Uterus (tissue), 4 donors: Measurements from ENCODE around the gene BAIAP2. TPM values are rescaled to one million over a fixed set of nuclear protein-coding genes. Genes with fewer than 3 reads are reported as not detected.
"Not testable (repeated sequence)": the region's sequence is repeated elsewhere in the genome, so short reads cannot be mapped to it uniquely, and the experiment has no call there.

Source experiments
- DNase-seq, 2 donors: peaks; one replicate each; pipeline ENCODE4 v3.0.0-alpha.2; 2019 to 2020
- H3K27ac ChIP-seq, 2 donors: fragments of 200-600 bp; sonication (generic); 1 replicate in 1 of 2; 2 replicates in 1 of 2; pipeline ENCODE4 v1.5.1; 2016 to 2018
- H3K27me3 ChIP-seq, 2 donors: fragments of 200-600 bp; sonication (generic); one replicate each; pipeline ENCODE4 v1.5.1; 2018 to 2019; ENCODE audit warnings: control low read depth in 1 of 2
- H3K36me3 ChIP-seq, 2 donors: fragments of 200-600 bp; sonication (generic); one replicate each; pipeline ENCODE4 v1.5.1; 2019; ENCODE audit warnings: control low read depth in 1 of 2
- H3K4me1 ChIP-seq, 2 donors: fragments of 200-600 bp; sonication (generic); one replicate each; pipeline ENCODE4 v1.5.1; 2018 to 2019; ENCODE audit warnings: control low read depth in 1 of 2
- H3K4me3 ChIP-seq, 2 donors: fragments of 200-600 bp; sonication (generic); 1 replicate in 1 of 2; 2 replicates in 1 of 2; pipeline ENCODE4 v1.5.1; 2018 to 2019; ENCODE audit warnings: mild to moderate bottlenecking in 1 of 2
- H3K9me3 ChIP-seq, 2 donors: fragments of 200-600 bp; sonication (generic); one replicate each; pipeline ENCODE4 v1.5.1; 2019; ENCODE audit warnings: control low read depth in 1 of 2
- POLR2A ChIP-seq, 2 donors: fragments of 450-650 bp; IDR thresholded peaks; one replicate each; pipeline ENCODE4 v1.6.1; 2016; ENCODE audit warnings: antibody characterized with exemption in 2 of 2, mild to moderate bottlenecking in 1 of 2, moderate library complexity in 1 of 2
- intact Hi-C: fragments of 100-400 bp; cut with DNase I; formaldehyde crosslinking; loops from one replicate; pipeline ENCODE4 v1.15.1; 2023; ENCODE audit warnings: low total_unique reads
- total RNA-seq, 4 donors: library from RNA; depleted of rRNA in 3 of 4; stranded (reverse); fragments of >200 nt in 3 of 4; gene quantifications; one replicate each; pipeline versions ENCODE4 v1.1.0 to v1.2.4, GENCODE V29; 2014 to 2023
- TF ChIP-seq, protein P1 (sequence below), 4 experiments: fragments of 200-600 bp in 2 of 4; fragments of 450-650 bp in 2 of 4; sonication (generic) in 2 of 4; IDR thresholded peaks; one replicate each; pipeline ENCODE4 v1.5.1; 2016 to 2019; ENCODE audit warnings: antibody characterized with exemption in 4 of 4, mild to moderate bottlenecking in 2 of 4, moderate library complexity in 1 of 4
- donor health status: DM: yes; HTN: yes; CAD: no.

Gene BAIAP2
- total RNA-seq, 4 donors from 2014 or later = 16.5 to 70.7 (median 45.8) TPM

DNA sequence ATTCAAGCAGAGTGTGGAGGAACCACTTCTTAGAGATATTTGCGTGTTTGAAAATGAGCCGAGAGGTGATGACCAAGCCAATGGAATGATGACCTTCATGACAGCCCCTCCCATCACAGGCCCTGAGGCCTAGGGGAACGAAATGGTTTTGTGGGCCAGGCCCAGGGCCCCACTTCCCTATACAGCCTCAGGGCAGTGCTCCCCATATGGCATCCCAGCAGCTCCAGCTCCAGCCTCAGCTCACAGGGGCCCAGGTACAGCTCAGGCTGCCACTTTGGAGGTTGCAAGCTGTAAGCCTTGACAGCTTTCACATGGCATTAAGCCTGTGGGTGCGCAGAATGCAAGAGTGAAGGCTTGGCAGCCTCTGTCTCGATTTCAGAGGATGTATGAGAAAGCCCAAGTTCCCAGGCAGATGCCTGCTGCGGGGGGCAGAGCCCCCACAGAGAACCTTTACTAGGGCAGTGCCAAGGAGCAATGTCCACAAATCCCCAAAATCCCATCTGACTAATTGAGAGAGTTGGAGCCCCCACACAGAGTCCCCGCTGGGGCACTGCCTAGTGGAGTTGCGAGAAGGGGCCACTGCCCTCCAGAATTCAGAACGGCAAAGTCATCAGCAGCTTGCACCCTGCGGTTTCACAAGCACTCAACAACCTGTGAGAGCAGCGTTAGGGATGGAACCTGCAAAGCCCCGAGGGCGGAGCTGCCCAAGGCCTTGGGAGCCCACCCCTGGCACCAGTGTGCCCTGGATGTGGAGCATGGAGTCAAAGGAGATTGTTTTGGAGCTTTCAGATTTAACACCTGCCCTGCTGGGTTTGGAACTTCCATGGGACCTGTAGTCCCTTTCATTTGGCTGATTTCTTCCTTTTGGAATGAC lies 22.1 kb upstream of the BAIAP2 start:
- Histone ChIP-seq H3K27me3 (no peaks in the 10 kb centered on the region), H3K27ac (no peak overlapping the region), H3K9me3 (peaks cover 0 to 3% of the 10 kb centered on the region in 2 donors), H3K36me3 (no peaks in the 10 kb centered on the region), H3K4me1 (no peaks in the 10 kb centered on the region), H3K4me3 (no peak overlapping the region)
- intact Hi-C loops = no loop called here
- TF ChIP-seq, protein P1, sequence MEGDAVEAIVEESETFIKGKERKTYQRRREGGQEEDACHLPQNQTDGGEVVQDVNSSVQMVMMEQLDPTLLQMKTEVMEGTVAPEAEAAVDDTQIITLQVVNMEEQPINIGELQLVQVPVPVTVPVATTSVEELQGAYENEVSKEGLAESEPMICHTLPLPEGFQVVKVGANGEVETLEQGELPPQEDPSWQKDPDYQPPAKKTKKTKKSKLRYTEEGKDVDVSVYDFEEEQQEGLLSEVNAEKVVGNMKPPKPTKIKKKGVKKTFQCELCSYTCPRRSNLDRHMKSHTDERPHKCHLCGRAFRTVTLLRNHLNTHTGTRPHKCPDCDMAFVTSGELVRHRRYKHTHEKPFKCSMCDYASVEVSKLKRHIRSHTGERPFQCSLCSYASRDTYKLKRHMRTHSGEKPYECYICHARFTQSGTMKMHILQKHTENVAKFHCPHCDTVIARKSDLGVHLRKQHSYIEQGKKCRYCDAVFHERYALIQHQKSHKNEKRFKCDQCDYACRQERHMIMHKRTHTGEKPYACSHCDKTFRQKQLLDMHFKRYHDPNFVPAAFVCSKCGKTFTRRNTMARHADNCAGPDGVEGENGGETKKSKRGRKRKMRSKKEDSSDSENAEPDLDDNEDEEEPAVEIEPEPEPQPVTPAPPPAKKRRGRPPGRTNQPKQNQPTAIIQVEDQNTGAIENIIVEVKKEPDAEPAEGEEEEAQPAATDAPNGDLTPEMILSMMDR (IDR thresholded peaks at IDR 0.05) = no peak
- no peak for TF ChIP-seq POLR2A (IDR thresholded peaks at IDR 0.05)
- no peak for DNase-seq

DNA sequence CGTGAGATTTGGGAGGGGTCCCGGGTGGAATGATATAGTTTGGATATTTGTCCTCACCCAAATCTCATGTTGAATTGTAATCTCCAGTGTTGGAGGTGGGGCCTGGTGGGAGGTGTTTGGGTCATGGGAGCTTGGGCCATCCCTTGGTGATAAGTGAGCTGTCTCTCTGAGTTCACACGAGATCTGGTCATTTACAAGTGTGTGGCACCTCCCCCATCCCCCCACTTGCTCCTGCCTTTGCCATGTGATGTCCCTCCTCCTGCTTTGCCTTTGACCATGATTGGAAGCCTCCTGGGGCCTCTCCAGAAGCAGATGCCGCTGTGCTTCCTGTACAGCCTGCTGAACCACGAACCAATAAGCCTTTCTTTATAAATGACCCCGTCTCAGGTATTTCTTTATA lies 21.3 kb upstream of the BAIAP2 start:
- Histone ChIP-seq H3K36me3 (no peaks in the 10 kb centered on the region), H3K27me3 (no peaks in the 10 kb centered on the region), H3K27ac (no peak overlapping the region), H3K4me1 (no peaks in the 10 kb centered on the region), H3K4me3 (no peak overlapping the region), H3K9me3 (peaks cover 0 to 3% of the 10 kb centered on the region in 2 donors)
- intact Hi-C loops = no loop called here
- no peak for DNase-seq
- TF ChIP-seq, protein P1 (IDR thresholded peaks at IDR 0.05) = no peak
- no peak for TF ChIP-seq POLR2A (IDR thresholded peaks at IDR 0.05)

DNA sequence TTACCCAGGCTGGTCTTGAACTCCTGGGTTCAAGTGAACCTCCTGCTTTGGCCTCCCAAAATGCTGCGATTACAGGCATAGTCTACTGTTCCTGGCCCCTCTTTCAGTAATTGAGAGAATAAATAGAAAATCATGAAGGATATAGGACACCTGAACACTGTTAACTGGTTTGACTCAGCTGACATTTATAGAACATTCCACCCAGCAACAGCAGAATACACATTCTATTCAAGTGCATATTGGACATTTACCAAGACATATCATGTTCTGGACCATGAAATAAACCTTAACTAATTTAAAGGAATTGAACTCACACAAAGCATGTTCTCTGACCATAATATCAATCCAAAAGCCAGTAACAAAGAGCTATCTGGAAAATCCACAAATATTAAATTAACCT lies 19.8 kb upstream of the BAIAP2 start:
- intact Hi-C loops = no loop called here
- H3K4me1 ChIP-seq = no peaks in the 10 kb centered on the region
- no peaks in the 10 kb centered on the region for H3K27me3 ChIP-seq
- no peak overlapping the region for H3K27ac ChIP-seq
- no peaks in the 10 kb centered on the region for H3K36me3 ChIP-seq
- H3K9me3 ChIP-seq = peaks cover 0 to 3% of the 10 kb centered on the region in 2 donors
- no peak for TF ChIP-seq POLR2A (IDR thresholded peaks at IDR 0.05)
- no peak overlapping the region for H3K4me3 ChIP-seq
- no peak for DNase-seq

DNA sequence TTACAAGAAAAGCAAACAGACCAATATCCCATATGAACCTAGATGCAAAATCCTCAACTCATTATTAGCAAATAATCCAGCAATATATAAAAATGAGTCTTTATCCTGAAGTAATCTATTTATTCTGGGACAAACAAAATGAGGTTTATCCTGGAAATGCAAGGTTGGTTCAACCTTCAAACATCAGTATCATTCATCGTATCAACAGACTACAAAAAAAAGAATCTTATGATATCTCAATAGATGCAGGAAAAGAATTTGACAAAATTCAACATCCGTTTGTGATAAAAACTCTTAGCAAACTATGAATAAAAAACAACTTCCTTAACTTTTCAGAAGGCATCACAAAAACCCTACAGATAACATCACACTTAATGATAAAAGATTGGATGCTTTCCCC lies 18.4 kb upstream of the BAIAP2 start:
- TF ChIP-seq, protein P1 (IDR thresholded peaks at IDR 0.05) = no peak
- no peak for TF ChIP-seq POLR2A (IDR thresholded peaks at IDR 0.05)
- H3K36me3 ChIP-seq = no peaks in the 10 kb centered on the region
- no peak overlapping the region for H3K4me3 ChIP-seq
- H3K27me3 ChIP-seq = no peaks in the 10 kb centered on the region
- no peaks in the 10 kb centered on the region for H3K4me1 ChIP-seq
- no peaks in the 10 kb centered on the region for H3K9me3 ChIP-seq
- DNase-seq = no peak
- H3K27ac ChIP-seq = no peak overlapping the region
- intact Hi-C loops = no loop called here

DNA sequence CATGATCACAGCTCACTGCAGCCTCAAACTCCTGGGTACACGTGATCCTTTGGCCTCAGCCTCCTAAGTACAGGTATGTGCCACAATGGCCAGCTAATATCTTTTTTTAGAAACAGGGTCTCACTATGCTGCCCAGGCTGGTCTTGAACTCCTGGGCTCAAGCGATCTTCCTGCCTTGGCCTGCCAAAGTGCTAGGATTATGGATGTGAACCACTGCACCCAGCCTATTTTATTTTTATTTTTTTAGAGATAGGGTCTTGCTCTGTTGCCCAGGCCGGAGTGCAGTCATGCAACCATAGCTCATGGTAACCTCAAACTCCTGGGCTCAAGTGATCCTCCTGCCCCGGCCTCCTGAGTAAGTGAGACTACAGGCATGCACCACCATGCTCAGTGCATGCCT lies 17.6 kb upstream of the BAIAP2 start:
- DNase-seq, H3K4me3 ChIP-seq, H3K36me3 ChIP-seq, H3K27me3 ChIP-seq, intact Hi-C loops, H3K9me3 ChIP-seq, H3K4me1 ChIP-seq: not testable (repeated sequence)
- H3K27ac ChIP-seq = peak overlapping the region in 1 of 2 donors; percentile 79

DNA sequence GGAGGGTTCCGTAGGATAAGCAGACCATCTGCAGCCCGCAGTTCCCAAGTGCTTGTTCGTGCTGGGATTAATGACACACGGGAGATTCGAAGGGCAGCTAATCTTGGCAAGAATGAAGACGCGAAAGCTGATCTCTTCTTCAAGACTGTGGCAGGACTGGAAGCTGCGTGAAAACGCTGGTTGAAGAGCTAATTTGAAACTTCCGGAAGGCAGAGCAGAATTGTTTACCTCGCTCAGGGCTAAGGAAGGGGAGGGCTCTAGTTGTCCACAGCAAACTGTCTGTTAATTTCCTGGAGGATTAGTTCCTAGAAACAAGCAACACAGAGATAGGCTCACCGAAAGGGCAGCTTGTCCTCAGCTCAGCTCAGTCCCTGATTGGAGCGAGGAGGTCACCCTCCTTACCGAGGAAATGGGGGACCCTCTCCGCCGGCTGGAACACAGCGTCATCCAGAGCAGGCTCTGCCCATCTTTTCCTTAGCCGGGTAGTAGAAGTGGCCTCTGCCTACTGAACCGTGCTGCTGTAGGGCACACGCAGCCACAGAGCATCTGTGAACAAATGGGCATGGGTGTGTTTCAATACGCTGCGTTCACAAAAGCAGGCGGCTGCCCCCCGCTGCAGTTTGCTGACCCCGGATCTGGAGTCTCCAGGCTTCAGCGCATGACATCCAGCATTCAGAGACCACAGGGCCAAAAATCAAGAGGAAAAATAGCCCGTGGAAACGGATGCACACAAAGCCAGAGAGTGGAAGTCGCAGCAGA lies 16.7 kb upstream of the BAIAP2 start:
- Histone ChIP-seq H3K27ac (peak overlapping the region; percentile 73 to 79), H3K4me1 (no peaks in the 10 kb centered on the region), H3K36me3 (no peaks in the 10 kb centered on the region), H3K9me3 (no peaks in the 10 kb centered on the region), H3K27me3 (no peaks in the 10 kb centered on the region), H3K4me3 (peak overlapping the region in 1 of 2 donors; percentile 22)
- TF ChIP-seq POLR2A (IDR thresholded peaks at IDR 0.05) = peak in 1 of 2 donors; percentile 34
- TF ChIP-seq, protein P1 (IDR thresholded peaks at IDR 0.05) = no peak
- peak in 1 of 2 donors; percentile 29 for DNase-seq
- intact Hi-C loops = no loop called here
